GM19438 (cell line): ENCODE results near the gene PSMG4.
"Not testable (repeated sequence)": the region's sequence is repeated elsewhere in the genome, so short reads cannot be mapped to it uniquely, and the experiment has no call there.

Source experiments
- ATAC-seq: cut with Tn5 transposase; IDR thresholded peaks from one replicate; pipeline ENCODE4 v1.9.1; 2021; ENCODE audit warnings: low read depth; ENCODE audit not compliant: unreplicated experiment

The PSMG4 gene

GRCh38 chr6:3230256-3230882 lies 28.4 kb upstream of the PSMG4 start:
- no peak for ATAC-seq

DNA sequence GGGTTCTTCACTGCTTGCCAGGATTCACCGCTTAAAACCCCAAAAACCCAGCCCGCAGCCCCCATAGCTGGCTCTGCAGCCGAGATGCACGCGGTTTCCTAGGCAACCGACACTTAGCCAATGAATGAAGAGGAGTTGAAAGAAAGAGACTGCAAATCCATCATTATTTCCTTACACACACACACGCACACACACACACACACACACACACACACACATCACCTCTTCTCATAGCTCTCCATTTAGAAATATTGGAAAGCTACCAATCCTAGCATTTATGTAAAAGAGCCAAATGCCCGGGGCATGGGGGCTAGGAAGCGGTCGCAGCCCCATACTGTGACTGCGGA lies 27.9 kb upstream of the PSMG4 start:
- no peak for ATAC-seq

DNA sequence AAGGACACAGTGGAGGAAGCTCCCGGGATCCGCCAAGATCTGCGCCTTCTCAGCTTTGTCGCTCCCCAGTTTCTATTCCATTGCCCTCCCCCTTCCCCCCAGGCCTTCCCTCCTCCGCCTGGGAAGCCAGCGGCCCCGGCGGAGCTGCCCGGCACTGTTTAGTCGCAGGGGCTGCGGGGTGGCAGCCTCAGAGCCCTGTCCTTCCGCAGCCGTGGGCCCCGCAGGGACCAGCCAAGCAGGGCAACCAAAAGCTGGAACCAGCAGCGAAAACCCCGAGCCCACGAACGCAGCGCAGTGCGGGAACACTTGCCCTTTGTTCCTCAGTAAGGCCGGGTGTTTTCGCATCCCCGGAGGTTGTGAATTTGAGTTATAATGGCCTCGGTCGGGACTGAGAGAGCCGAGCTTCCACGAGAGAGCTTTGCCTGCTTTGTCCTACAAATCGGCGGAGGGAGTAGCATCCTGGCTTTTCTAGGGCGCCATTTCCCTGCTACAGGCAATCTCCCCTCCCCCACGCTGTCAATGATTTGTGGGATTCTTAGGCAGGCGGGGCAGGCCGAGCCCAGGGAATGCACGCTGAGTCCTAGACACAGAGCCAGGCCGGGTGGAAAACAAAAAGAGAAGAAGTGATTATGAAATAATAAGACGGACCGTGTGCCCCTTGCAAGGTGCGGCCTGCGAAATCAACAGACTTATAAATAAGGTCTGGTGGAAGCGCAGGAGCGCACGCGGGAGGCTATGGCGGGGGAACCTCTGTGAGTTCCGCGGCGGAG lies 27.3 kb upstream of the PSMG4 start:
- no peak for ATAC-seq

- no peak for ATAC-seq
Observed at GRCh38 chr6:3232017-3232945, 26.5 kb upstream of the PSMG4 start.

GRCh38 chr6:3233321-3233720 lies 25.4 kb upstream of the PSMG4 start:
- no peak for ATAC-seq

GRCh38 chr6:3233904-3234303 lies 24.8 kb upstream of the PSMG4 start:
- ATAC-seq = no peak

DNA sequence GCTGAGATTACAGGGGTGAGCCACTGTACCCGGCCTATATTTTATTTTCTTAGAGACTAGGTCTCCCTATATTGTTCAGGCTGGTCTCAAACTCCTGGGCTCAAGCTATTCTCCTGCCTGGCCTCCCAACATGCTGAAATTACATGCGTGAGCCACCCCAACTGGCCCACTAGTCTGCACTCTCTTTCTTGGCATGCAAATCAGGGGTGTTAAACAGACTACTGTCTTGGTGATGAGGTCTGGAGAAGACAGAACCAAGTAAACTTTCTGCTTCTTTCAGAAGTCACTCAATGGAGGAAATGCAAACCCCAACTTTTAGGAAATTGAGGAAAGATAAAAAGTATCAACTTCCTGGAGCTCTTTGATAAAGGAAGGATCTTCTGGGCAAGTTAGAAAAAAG lies 23.3 kb upstream of the PSMG4 start:
- ATAC-seq = no peak

- no peak for ATAC-seq
Observed at GRCh38 chr6:3236005-3236404, 22.7 kb upstream of the PSMG4 start.

GRCh38 chr6:3237761-3238662 lies 20.7 kb upstream of the PSMG4 start:
- ATAC-seq = no peak

DNA sequence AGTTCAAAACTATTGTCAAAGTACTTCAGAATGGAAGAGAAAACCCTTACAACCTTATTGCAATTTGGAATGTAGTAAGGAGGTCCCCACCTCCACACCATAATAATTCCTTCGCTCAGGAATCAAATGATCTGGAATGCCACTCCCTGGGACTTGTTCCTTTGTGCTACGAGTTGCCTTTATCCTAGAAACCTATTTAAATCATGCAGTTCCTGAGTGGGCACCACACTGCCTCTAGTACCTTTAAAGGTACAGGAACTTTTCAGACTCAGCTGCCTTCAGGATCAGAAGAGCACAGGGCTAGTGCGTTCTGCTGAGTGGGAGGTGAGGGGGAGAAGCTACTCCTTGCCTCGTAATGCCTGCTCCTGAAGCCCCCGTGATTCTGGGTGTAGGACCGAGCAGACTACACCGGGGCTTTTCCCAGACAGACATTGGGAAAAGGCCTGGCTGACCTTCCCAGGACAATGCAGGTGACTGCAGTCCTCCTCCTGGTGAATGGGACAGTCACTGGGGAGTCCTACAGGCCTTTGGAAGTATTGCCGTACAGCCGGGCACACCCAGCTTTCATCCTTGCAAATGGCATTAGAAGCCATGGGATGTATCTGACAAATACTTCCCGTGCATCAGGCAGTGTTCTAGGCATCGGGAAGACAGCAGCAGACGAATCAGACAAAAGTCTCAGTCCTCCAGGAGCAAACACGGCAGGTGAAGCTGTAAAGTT lies 19.5 kb upstream of the PSMG4 start:
- no peak for ATAC-seq

GRCh38 chr6:3240595-3240994 lies 18.2 kb upstream of the PSMG4 start:
- ATAC-seq = no peak

DNA sequence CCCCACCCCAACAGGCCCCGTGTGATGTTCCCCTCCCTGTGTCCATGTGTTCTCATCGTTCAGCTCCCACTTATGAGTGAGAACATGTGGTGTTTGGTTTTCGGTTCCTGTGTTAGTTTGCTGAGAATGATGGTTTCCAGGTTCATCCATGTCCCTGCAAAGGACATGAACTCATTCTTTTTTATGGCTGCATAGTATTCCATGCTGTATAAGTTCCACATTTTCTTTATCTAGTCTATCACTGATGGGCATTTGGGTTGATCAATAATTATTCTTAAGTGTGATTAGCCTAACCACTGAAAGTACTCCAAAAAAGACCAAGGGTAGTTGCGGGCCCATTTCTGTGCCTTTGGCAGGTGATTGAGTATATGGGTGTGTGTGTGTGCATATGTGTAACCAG lies 17.0 kb upstream of the PSMG4 start:
- not testable (repeated sequence) for ATAC-seq

DNA sequence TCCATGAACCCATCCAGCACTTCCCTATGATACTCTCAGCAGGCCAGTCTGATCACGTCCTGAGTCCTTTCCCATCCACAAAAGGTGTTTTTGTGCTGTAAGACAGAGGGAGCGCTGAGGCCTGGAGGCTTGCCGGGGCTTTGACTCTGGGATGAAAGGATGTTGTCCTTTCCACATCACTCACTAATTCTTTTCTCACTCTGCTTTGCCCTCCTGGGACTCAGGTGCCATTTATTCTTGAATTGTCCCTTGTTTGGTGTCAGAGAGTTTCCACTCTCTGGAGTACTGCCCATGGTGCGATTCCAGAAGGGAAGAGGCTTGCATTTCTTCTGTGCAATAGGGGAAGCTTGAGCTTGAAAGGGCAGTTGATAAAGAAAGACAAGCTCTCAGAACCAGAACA lies 16.0 kb upstream of the PSMG4 start:
- ATAC-seq = no peak

DNA sequence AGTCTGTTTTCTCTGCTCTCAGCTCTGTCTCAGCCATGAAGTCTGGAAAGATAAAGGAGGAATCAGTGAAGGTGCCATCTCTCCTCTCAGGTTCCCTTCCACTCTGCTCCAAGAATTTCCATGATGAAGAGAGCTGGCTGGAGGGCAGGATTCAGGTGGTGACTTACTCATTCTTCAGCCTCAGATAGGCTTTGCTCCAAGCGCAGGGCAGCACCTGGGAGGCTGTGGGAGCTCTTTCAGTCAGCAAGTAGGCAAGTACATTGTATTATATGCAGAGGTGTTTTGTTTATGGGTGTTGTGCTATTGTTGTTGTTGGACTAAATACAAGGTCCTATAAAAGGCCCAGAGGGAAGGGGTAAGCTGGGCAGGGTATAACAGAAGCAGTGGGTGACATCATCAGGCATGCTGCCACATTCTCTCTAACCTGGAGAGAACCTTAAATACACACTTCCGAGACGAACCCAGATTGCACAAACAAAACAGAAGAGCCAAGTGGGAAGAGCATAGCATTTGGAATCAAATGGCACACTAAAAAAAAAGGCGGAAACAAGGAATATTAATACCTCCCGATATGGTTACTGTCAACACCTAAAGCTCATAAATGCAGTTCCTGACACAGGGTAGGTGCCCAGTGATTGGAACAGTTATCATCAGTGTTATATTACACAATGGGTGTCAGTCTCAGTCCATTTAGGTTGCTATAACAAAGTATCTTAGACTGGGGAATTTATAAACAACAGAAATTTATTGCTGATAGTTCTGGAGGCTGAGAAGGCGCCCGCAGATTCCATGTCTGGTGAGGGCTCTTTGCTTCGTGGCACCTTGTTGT lies 14.5 kb upstream of the PSMG4 start:
- ATAC-seq = no peak

GRCh38 chr6:3244832-3245161 lies 13.9 kb upstream of the PSMG4 start:
- not testable (repeated sequence) for ATAC-seq

DNA sequence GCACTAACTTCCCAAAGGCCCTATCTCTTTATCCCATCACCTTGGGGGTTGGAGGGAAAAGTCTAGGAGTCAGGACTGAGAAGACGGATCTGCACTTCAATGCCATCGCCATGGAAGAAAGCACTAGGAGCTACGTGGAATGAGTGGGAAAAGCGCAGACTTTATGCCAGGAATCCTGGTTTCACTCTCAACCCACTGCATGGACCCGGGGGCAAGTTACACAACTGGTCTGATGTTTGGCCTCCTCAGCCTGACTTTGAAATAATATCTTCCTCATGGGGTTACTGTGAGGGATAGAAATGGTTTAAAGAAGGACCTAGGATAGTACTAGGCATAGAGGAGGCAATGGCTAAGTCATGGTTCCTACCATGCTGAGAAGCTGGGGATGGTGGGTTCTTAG lies 13.5 kb upstream of the PSMG4 start:
- ATAC-seq = no peak

DNA sequence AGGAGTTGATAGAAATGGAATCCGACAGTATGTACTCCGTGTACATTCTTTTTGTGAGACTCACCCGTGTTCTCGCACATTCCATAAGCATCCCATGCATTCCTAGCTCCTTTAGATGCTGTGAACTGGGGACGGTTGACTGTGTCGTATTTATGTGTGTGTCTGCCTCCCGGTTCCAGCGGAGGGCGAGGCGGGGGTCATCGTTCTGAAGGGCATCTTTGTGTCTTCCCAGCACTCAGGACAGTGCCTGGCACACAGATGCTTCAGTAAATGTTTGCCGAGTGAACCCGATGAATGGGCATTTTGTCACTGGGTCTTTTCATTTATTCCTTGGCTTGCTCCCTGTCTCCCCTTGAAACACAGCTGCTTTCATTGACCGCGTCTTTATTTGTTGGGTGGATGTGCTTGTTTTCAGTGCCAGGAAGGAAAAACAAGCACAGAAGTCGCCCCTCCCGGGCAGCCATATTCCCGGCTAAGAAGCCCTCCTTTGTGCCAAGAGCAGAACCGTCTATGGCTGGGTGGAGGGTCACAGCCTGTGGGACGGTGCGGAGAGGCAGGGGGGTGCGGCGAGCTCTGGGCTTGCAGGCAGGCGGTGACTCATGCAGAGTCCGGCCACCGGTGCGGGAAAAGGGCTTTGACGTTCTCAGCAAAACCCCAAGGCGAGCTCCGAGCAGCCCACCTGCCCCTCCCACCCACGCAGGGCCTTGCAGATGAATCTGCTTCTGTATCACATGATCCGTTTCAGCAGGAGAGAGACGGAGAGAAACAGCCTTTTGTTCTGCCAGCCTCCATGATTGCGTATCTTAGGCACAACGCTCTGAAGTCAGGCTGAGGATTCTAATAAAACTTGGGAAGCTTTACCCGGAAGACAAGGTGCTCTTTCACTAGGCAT lies 11.2 kb upstream of the PSMG4 start:
- no peak for ATAC-seq

DNA sequence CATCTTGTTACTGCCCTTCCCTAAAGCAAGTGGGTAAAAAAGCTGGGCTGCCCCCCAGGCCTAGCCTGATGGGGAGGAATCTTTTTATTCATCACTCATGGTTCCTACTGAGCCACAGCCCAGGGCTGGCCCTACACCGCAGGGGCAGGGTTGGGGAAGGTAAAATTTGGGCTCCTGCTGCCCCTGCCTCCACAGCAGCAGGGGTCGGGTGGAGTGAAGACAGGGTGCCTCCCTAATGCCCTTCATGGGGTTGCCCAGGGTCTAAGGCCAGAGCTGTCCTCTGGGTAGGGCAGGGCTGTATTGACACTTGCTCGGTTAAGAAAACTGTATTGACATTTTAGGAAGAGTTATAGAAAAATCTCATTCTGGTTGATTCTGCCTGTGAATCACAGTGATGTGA lies 8.9 kb upstream of the PSMG4 start:
- ATAC-seq = no peak
